ENCODE data around the gene GPR50. TPM values are rescaled to one million over a fixed set of nuclear protein-coding genes. Genes with fewer than 3 reads are reported as not detected.

GPR50 gene
- total RNA-seq, 1 experiment from 2014 or later, result not detected

DNA sequence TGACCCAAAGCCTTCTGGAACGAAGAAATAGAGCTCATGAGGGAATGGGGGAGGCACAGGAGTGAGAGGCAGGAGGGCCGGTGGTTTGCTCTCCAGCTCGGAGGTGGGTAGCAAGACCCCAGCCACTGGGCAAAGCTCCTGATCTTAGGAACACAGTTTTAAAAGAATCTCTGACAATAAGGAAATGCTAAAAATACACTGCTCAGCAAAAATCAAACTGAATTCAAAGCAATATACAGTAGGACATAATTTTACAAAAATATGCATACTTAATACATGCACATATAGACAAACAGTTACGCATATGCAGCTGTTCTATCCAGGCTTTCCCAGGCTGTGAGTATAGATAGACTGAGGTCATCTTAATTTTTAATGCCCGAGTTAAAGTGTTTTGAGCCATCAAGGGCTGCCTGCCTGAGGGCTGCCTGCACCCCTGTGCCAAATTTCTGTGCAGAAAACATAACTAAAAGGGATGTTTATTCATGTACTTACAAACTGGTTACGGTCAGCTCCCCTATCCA is 6.9 kb downstream of the GPR50 start:
- peaks cover 13% of the 10 kb centered on the region for H3K27me3 Mint-ChIP-seq (ENCODE audit: insufficient read depth, unreplicated experiment)
- CTCF ChIA-PET, result no interaction called here

DNA sequence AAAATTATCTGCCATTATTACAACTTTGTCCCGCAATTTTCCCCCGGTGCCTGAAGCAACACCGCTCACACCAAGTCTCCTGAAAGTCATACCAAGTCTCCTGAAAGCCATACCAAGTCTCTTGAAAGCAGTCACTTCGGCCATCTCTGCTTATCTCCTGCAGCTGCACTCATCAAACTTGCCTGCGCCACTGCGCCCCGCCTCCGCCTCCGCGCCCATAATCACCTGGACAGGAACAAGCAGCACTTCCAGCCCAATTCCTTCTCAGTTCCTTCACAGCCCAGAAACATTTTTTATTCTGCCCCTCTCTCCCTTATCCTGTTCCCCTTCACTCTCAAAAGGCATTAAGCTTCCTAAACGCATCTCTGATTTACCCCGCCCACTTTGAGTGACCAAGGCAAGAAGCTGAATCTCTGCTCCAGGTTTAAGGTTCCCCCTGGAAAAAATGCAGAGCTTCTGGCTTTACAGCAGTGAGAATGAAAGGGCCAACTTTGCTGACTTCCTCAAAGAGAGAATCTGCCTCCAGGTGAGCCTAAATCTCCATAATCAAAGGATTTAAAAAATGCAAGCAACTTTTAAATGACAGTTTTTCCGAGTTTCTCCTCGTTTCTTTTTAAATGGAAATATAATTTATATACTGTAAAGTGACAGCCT is 7.7 kb downstream of the GPR50 start:
- TF ChIP-seq, protein P1, sequence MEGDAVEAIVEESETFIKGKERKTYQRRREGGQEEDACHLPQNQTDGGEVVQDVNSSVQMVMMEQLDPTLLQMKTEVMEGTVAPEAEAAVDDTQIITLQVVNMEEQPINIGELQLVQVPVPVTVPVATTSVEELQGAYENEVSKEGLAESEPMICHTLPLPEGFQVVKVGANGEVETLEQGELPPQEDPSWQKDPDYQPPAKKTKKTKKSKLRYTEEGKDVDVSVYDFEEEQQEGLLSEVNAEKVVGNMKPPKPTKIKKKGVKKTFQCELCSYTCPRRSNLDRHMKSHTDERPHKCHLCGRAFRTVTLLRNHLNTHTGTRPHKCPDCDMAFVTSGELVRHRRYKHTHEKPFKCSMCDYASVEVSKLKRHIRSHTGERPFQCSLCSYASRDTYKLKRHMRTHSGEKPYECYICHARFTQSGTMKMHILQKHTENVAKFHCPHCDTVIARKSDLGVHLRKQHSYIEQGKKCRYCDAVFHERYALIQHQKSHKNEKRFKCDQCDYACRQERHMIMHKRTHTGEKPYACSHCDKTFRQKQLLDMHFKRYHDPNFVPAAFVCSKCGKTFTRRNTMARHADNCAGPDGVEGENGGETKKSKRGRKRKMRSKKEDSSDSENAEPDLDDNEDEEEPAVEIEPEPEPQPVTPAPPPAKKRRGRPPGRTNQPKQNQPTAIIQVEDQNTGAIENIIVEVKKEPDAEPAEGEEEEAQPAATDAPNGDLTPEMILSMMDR (IDR thresholded peaks at IDR 0.05; ENCODE audit: insufficient read depth in 1 of 2, low read depth in 1 of 2, low read length in 1 of 2, severe bottlenecking in 1 of 2, unreplicated experiment in 1 of 2), result no peak
- no peak overlapping the region for H3K4me3 Mint-ChIP-seq (ENCODE audit: unreplicated experiment)
- no peak for DNase-seq
- POLR2A ChIA-PET, result no interaction called here
- no peaks in the 10 kb centered on the region for H3K36me3 ChIP-seq (ENCODE audit: control insufficient read depth, insufficient read depth, low read length)
- H3K27ac Mint-ChIP-seq (ENCODE audit: unreplicated experiment), result no peak overlapping the region
- no peaks in the 10 kb centered on the region for H3K27me3 ChIP-seq (replicated peaks; ENCODE audit: control insufficient read depth, insufficient read depth, low read length)
- H3K9me3 Mint-ChIP-seq (ENCODE audit: unreplicated experiment), result no peaks in the 10 kb centered on the region
- intact Hi-C loops (cut with micrococcal nuclease; ENCODE audit: unreplicated experiment), result no loop called here
- BruUV-seq (replicated peaks), result no TSS peak
- no peaks in the 10 kb centered on the region for H3K4me1 Mint-ChIP-seq (ENCODE audit: low read depth, unreplicated experiment)
- no peaks in the 10 kb centered on the region for H3K4me1 ChIP-seq
- no peaks in the 10 kb centered on the region for H3K9me3 ChIP-seq
- H3K36me3 Mint-ChIP-seq (ENCODE audit: insufficient read depth, unreplicated experiment), result no peaks in the 10 kb centered on the region
- H3K27me3 Mint-ChIP-seq (ENCODE audit: insufficient read depth, unreplicated experiment), result peaks cover 13% of the 10 kb centered on the region
- no peak overlapping the region for H3K4me3 ChIP-seq (ENCODE audit: low read depth, low read length)
- CTCF ChIA-PET, result no interaction called here

More for the DNA sequence above, 6.9 kb downstream of the GPR50 start:
- peaks cover 3% of the 10 kb centered on the region for H3K36me3 Mint-ChIP-seq (ENCODE audit: insufficient read depth, unreplicated experiment)
- intact Hi-C loops (cut with micrococcal nuclease; ENCODE audit: unreplicated experiment), result no loop called here
- no TSS peak for BruUV-seq (replicated peaks)
- Histone ChIP-seq H3K36me3 (ENCODE audit: control insufficient read depth, insufficient read depth, low read length) (no peaks in the 10 kb centered on the region), H3K9me3 (no peaks in the 10 kb centered on the region), H3K4me3 (ENCODE audit: low read depth, low read length) (no peak overlapping the region), H3K4me1 (no peaks in the 10 kb centered on the region), H3K27me3 (replicated peaks; ENCODE audit: control insufficient read depth, insufficient read depth, low read length) (no peaks in the 10 kb centered on the region)
- H3K4me3 Mint-ChIP-seq (ENCODE audit: unreplicated experiment), result no peak overlapping the region
- TF ChIP-seq, protein P1 (IDR thresholded peaks at IDR 0.05; ENCODE audit: insufficient read depth in 1 of 2, low read depth in 1 of 2, low read length in 1 of 2, severe bottlenecking in 1 of 2, unreplicated experiment in 1 of 2), result no peak
- H3K27ac Mint-ChIP-seq (ENCODE audit: unreplicated experiment), result no peak overlapping the region
- H3K9me3 Mint-ChIP-seq (ENCODE audit: unreplicated experiment), result no peaks in the 10 kb centered on the region
- POLR2A ChIA-PET, result no interaction called here
- DNase-seq, result no peak
- H3K4me1 Mint-ChIP-seq (ENCODE audit: low read depth, unreplicated experiment), result no peaks in the 10 kb centered on the region

- H3K27ac Mint-ChIP-seq (ENCODE audit: unreplicated experiment), result no peak overlapping the region
- H3K4me1 ChIP-seq, result no peaks in the 10 kb centered on the region
- intact Hi-C loops (cut with micrococcal nuclease; ENCODE audit: unreplicated experiment), result no loop called here
- no peaks in the 10 kb centered on the region for H3K4me1 Mint-ChIP-seq (ENCODE audit: low read depth, unreplicated experiment)
- H3K4me3 Mint-ChIP-seq (ENCODE audit: unreplicated experiment), result no peak overlapping the region
- H3K9me3 ChIP-seq, result no peaks in the 10 kb centered on the region
- H3K27me3 ChIP-seq (replicated peaks; ENCODE audit: control insufficient read depth, insufficient read depth, low read length), result no peaks in the 10 kb centered on the region
- H3K36me3 Mint-ChIP-seq (ENCODE audit: insufficient read depth, unreplicated experiment), result no peaks in the 10 kb centered on the region
- TF ChIP-seq, protein P1 (IDR thresholded peaks at IDR 0.05; ENCODE audit: insufficient read depth in 1 of 2, low read depth in 1 of 2, low read length in 1 of 2, severe bottlenecking in 1 of 2, unreplicated experiment in 1 of 2), result no peak
- CTCF ChIA-PET, result no interaction called here
- no peak overlapping the region for H3K4me3 ChIP-seq (ENCODE audit: low read depth, low read length)
- no peak for DNase-seq
- no peaks in the 10 kb centered on the region for H3K36me3 ChIP-seq (ENCODE audit: control insufficient read depth, insufficient read depth, low read length)
- no TSS peak for BruUV-seq (replicated peaks)
- peaks cover 13% of the 10 kb centered on the region for H3K27me3 Mint-ChIP-seq (ENCODE audit: insufficient read depth, unreplicated experiment)
- no peaks in the 10 kb centered on the region for H3K9me3 Mint-ChIP-seq (ENCODE audit: unreplicated experiment)
- POLR2A ChIA-PET, result no interaction called here
Measured at GRCh38 chrX:151184705-151185104, 8.3 kb downstream of the GPR50 start.

Measured in Caco-2 (cell line).